Hippocampal formation (tissue), 2 donors: Measurements from ENCODE around the gene F11.
"Not testable (repeated sequence)": the region's sequence is repeated elsewhere in the genome, so short reads cannot be mapped to it uniquely, and the experiment has no call there.

Experiments used
- DNase-seq, 2 donors: peaks; one replicate each; lab custom pipeline; 2025; lab: John Stamatoyannopoulos, UW

Gene F11

GRCh38 chr4:186298031-186298647 is 32.1 kb downstream of the F11 start:
- no peak for DNase-seq

DNA sequence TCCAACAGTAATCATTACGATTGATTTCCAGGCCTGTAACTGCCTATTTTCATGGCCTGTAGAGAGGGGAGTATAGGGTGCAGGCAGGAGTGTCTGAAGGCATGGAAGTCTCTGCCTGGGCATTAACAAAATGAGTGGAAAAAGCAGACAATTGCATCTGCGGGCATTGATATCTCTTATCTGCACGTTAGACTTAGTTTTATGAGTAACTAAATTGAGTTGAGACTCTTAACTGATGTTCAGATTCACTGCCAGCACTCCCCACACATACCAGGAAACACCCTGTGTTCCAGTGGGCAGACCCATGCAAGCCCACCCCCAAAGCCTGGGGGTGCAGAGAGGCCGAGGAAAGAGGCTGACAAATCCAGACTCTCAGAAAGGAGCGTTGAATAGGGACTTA is 33.3 kb downstream of the F11 start:
- DNase-seq, result no peak

GRCh38 chr4:186300659-186301390 is 34.8 kb downstream of the F11 start:
- DNase-seq, result no peak

DNA sequence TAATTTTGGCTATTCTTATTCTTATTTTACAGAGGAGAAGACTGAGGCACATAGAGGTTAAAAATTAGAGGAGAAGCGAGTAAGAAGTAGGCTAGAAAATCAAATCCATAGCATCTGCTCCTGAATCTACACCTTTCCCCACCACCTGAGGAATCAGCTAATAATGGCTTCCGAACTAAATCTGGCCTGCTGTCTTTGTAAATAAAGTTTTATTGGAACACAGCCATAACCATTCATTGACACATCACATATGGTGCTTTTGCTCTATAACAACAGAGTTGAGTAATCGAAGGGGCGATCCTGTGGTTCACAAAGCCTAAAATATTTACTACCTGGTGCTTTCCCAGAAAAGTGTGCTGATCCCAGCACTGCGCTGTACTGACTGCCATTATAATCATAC is 38.2 kb downstream of the F11 start:
- DNase-seq, result no peak

- no peak for DNase-seq
Observed at GRCh38 chr4:186304866-186305505, 39.0 kb downstream of the F11 start.

- DNase-seq, result no peak
Observed at GRCh38 chr4:186307497-186307896, 41.5 kb downstream of the F11 start.

DNA sequence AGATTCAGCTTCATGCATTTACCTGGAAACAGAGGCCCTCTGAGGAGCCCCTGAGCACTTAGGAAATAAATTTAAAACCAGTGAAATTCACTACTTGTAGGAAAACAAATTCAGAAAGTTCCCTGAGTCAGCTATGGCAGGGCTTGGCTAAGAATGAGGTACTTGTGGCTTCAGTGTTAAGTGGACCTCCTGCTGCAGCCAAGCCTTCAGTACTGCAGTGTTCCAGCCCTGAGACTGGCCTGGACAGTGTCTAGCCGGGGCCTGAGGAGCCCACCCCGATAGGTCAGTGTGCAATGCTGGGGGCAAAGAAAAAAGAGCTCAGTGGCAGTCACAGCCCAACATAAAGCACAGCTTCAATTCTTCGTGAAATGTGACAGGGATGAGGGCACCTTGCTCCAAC is 41.9 kb downstream of the F11 start:
- no peak for DNase-seq

DNA sequence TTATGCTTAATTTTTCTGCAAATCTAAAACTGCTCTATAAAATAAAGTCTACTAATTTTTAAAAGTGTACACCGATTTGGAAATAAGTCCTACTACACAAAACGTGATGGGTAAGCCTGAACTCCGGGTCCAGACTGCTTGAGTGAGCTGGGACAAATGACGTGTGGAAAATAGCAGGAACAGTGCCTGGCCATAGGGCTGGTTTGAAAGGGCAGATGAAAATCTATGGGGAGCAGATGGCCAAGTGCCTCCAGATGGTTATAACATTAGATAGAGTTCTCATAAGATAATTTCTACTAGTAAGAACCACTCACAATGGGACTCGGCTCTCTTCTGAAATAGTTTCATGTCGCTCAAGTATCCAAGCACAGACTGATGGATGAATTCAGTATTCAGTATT is 52.5 kb downstream of the F11 start:
- DNase-seq, result no peak

- DNase-seq, result not testable (repeated sequence)
Observed at GRCh38 chr4:186324660-186325059, 58.7 kb downstream of the F11 start.

DNA sequence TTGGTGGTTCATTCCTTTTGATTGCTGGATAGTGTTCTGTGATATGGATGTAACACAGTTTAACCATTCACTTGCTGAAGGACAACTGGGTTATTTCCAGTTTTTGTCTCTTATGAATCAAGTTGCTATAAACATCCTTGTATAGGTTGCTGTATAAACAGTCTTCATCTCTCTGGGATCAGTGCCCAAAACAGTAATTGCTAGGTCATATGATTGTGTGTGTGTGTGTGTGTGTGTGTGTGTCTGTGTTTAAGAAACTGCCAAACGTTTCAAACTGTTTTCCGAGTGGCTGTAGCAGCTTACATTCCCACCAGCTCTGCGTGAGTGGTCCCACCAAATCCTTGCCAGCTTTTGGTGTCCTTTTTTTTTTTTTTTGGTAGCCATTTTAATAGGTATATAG is 60.4 kb downstream of the F11 start:
- no peak for DNase-seq

GRCh38 chr4:186329372-186329771 is 63.4 kb downstream of the F11 start:
- no peak for DNase-seq

GRCh38 chr4:186330368-186330767 is 64.4 kb downstream of the F11 start:
- DNase-seq, result no peak

DNA sequence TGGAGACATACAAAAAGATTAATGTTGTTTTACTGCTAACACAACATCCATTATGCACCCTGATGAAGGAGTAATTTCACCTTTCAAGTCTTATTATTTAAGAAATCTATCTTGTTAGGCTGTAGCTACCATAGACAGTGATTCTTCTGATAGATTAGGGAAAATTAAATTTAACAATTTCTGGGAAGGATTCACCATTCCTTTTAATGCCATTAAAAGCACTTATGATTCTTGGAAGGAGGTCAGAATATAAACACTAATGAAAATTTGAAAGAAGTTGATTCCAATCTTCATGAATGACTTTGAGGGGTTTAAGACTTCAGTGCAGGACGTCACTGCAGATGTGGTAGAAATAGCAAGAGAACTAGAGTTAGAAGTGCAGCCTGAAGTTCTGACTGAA is 69.8 kb downstream of the F11 start:
- no peak for DNase-seq
